ENCODE measurements around the gene ANAPC5. TPM values are rescaled to one million over a fixed set of nuclear protein-coding genes. Genes with fewer than 3 reads are reported as not detected.

ANAPC5 gene
- total RNA-seq, 2 donors from 2014 or later: 70.6 to 86.2 TPM

GRCh38 chr12:121264135-121264534 lies 88.1 kb downstream of the ANAPC5 start:
- no peak overlapping the region for H3K4me3 ChIP-seq
- no peak overlapping the region for H3K27ac ChIP-seq
- H3K27me3 ChIP-seq: no peaks in the 10 kb centered on the region
- TF ChIP-seq, protein P1, sequence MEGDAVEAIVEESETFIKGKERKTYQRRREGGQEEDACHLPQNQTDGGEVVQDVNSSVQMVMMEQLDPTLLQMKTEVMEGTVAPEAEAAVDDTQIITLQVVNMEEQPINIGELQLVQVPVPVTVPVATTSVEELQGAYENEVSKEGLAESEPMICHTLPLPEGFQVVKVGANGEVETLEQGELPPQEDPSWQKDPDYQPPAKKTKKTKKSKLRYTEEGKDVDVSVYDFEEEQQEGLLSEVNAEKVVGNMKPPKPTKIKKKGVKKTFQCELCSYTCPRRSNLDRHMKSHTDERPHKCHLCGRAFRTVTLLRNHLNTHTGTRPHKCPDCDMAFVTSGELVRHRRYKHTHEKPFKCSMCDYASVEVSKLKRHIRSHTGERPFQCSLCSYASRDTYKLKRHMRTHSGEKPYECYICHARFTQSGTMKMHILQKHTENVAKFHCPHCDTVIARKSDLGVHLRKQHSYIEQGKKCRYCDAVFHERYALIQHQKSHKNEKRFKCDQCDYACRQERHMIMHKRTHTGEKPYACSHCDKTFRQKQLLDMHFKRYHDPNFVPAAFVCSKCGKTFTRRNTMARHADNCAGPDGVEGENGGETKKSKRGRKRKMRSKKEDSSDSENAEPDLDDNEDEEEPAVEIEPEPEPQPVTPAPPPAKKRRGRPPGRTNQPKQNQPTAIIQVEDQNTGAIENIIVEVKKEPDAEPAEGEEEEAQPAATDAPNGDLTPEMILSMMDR (IDR thresholded peaks at IDR 0.05): no peak
- no peaks in the 10 kb centered on the region for H3K4me1 ChIP-seq
- intact Hi-C loops (cut with DNase I): no loop called here
- H3K9ac ChIP-seq (ENCODE audit: low read depth in 2 of 2, low read length in 2 of 2): no peak overlapping the region
- H3K9me3 ChIP-seq: no peaks in the 10 kb centered on the region
- H3K36me3 ChIP-seq: peaks cover 4% of the 10 kb centered on the region
- no peak for DNase-seq

DNA sequence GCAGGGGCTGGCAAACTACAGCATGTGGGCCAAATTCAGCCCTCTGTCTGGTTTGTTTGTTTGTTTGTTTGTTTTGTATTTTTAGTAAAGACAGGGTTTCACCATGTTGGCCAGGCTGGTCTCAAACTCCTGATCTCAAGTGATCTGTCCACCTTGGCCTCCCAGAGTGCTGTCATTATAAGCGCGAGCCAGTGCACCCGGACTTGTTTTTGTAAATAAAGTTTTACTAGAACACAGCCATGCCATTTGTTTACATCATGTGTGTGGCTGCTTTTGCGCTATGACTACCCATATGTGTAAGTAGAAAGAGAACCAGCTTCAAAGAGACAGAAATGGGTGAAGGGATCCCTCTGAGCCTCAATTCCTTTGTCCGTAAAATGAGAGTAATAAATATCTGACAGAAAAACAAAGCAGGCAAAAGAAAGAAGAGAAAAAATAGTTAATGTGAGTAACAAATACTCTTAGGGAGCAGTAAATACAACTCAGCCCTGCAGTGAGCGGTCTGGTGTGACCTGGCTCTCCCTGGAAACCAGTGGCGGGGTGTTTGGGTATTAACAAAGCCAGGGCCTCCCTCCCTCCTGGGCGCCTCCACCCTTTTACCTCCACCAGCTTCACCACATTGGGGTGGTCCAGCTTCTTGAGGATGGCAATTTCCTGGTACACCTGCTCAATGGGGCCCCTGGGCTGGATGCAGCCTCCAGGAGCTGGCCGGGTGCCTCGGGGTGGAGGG lies 88.8 kb downstream of the ANAPC5 start:
- no peak for DNase-seq
- H3K27me3 ChIP-seq: no peaks in the 10 kb centered on the region
- intact Hi-C loops (cut with DNase I): no loop called here
- H3K4me3 ChIP-seq: no peak overlapping the region
- no peaks in the 10 kb centered on the region for H3K4me1 ChIP-seq
- H3K9me3 ChIP-seq: no peaks in the 10 kb centered on the region
- no peak overlapping the region for H3K27ac ChIP-seq
- TF ChIP-seq, protein P1 (IDR thresholded peaks at IDR 0.05): no peak
- H3K36me3 ChIP-seq: peaks cover 4% of the 10 kb centered on the region
- H3K9ac ChIP-seq (ENCODE audit: low read depth in 2 of 2, low read length in 2 of 2): no peak overlapping the region

DNA sequence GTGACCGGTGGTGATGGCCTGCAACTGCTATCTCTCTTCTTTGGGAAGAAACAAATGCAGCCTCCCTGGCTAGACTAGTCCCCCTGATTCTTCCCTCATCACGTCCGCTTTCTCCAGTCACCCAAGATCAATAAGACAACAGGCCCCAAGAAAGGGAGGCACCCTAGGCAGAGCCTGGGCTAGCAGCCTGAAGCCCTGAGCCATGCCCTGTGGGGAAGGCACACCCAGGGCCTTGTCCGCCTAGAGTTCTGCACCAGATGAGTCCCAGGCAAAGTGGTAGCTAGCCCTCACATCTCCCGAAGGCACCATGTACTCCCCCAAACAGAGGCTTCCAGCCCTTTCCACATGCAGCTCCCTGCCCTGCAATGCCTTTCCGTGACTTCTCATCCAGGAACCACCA lies 90.8 kb downstream of the ANAPC5 start:
- peaks cover 4% of the 10 kb centered on the region for H3K36me3 ChIP-seq
- intact Hi-C loops (cut with DNase I): no loop called here
- TF ChIP-seq, protein P1 (IDR thresholded peaks at IDR 0.05): no peak

GRCh38 chr12:121260091-121260490 lies 92.1 kb downstream of the ANAPC5 start:
- H3K4me3 ChIP-seq: no peak overlapping the region
- no peaks in the 10 kb centered on the region for H3K4me1 ChIP-seq
- H3K27me3 ChIP-seq: no peaks in the 10 kb centered on the region
- peaks cover 4% of the 10 kb centered on the region for H3K36me3 ChIP-seq
- H3K9me3 ChIP-seq: no peaks in the 10 kb centered on the region
- H3K27ac ChIP-seq: no peak overlapping the region
- TF ChIP-seq, protein P1 (IDR thresholded peaks at IDR 0.05): no peak
- no peak for DNase-seq
- intact Hi-C loops (cut with DNase I): no loop called here
- no peak overlapping the region for H3K9ac ChIP-seq (ENCODE audit: low read depth in 2 of 2, low read length in 2 of 2)

More for the DNA sequence above, 90.8 kb downstream of the ANAPC5 start:
- no peak overlapping the region for H3K9ac ChIP-seq (ENCODE audit: low read depth in 2 of 2, low read length in 2 of 2)
- no peaks in the 10 kb centered on the region for H3K9me3 ChIP-seq
- no peaks in the 10 kb centered on the region for H3K27me3 ChIP-seq
- H3K27ac ChIP-seq: no peak overlapping the region
- no peak for DNase-seq
- no peaks in the 10 kb centered on the region for H3K4me1 ChIP-seq
- H3K4me3 ChIP-seq: no peak overlapping the region

GRCh38 chr12:121259074-121259473 lies 93.1 kb downstream of the ANAPC5 start:
- Histone ChIP-seq H3K9ac (ENCODE audit: low read depth in 2 of 2, low read length in 2 of 2) (no peak overlapping the region), H3K27me3 (no peaks in the 10 kb centered on the region), H3K27ac (no peak overlapping the region), H3K4me1 (no peaks in the 10 kb centered on the region), H3K36me3 (peaks cover 4% of the 10 kb centered on the region), H3K9me3 (no peaks in the 10 kb centered on the region), H3K4me3 (no peak overlapping the region)
- intact Hi-C loops (cut with DNase I): no loop called here
- TF ChIP-seq, protein P1 (IDR thresholded peaks at IDR 0.05): no peak
- DNase-seq: no peak

Other genes starting within 250 kb of the ANAPC5 start
- gene P2RX7, start 219.5 kb downstream of the ANAPC5 start, total RNA-seq: 1 to 10 TPM in 1 of 2 donors, under 1 TPM in 1; 0.62 to 1.7 TPM
- 100 to 1,000 TPM in 1 of 2 donors, 10 to 100 TPM in 1; 82.2 to 123 TPM for gene P2RX4, start 142.3 kb downstream of the ANAPC5 start, total RNA-seq
- 10 to 100 TPM; 34.3 to 44.0 TPM for gene CAMKK2, start 55.7 kb downstream of the ANAPC5 start, total RNA-seq
- 10 to 100 TPM; 39.7 to 53.3 TPM for gene RNF34, start 47.7 kb upstream of the ANAPC5 start, total RNA-seq
- gene KDM2B, start 228.6 kb upstream of the ANAPC5 start, total RNA-seq: 10 to 100 TPM; 14.7 to 24.5 TPM